Measurements from ENCODE around the gene RFX2.

- TF ChIP-seq, protein P1, sequence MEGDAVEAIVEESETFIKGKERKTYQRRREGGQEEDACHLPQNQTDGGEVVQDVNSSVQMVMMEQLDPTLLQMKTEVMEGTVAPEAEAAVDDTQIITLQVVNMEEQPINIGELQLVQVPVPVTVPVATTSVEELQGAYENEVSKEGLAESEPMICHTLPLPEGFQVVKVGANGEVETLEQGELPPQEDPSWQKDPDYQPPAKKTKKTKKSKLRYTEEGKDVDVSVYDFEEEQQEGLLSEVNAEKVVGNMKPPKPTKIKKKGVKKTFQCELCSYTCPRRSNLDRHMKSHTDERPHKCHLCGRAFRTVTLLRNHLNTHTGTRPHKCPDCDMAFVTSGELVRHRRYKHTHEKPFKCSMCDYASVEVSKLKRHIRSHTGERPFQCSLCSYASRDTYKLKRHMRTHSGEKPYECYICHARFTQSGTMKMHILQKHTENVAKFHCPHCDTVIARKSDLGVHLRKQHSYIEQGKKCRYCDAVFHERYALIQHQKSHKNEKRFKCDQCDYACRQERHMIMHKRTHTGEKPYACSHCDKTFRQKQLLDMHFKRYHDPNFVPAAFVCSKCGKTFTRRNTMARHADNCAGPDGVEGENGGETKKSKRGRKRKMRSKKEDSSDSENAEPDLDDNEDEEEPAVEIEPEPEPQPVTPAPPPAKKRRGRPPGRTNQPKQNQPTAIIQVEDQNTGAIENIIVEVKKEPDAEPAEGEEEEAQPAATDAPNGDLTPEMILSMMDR (IDR thresholded peaks at IDR 0.05; ENCODE audit: low read depth, low read length, missing input control): no peak
- TF ChIP-seq JUND (IDR thresholded peaks at IDR 0.05) (no peak), RXRA (IDR thresholded peaks at IDR 0.05) (no peak), YY1 (IDR thresholded peaks at IDR 0.05) (no peak)
Observed at GRCh38 chr19:6006896-6007295, 103.4 kb downstream of the RFX2 start.
